ENCODE measurements around the gene RAI1.

Gene RAI1

DNA sequence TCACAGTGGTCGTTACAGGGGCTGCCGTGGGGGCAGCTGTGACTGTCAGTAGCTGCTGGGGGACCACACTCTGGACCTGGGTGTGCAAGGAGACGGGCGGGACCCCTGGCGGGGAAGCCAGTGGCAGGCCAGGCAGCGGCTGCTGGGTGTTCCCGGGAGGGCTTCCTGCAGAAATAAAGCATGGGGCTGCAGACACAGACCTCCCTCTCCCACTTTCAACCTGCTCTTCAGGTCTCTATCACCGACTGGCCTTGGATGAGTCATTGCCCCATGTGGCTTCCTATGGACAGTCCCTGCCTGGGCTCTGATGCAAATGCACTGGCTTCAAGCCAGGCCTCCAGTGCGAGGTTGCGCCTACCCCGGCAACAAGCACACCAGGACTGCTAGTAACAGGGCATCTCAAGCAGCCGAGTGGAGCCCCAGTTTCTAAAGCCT, 138.3 kb downstream of the RAI1 start:
- in situ Hi-C loops (cut with MboI; ENCODE audit: low sequenced_read_pairs) = loop anchor here (25.0 kb wide), 1 partner anchor 132 kb away; the partner anchor contains the start of gene RAI1

DNA sequence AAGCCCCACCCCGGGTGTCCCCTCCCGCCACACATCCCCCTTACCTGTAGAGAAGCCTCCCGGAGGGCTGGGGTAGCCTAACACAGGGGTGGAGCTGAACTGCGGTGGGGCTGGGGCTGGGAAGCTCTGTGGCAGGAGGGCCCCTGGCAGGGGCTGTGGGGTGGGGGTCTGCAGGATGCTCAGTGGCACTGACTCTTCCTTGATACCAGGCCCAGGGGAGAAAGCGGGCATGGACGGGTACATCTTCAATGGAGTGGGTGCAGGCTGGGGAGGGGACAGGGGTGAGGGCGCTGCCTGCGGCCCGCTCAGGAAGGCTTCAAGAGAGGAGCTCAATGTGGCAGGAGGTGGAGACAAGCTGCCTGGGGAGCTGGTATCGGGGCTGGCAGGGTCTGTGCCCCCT, 138.8 kb downstream of the RAI1 start:
- in situ Hi-C loops (cut with MboI; ENCODE audit: low sequenced_read_pairs) = loop anchor here (25.0 kb wide), 1 partner anchor 133 kb away; the partner anchor contains the start of gene RAI1

DNA sequence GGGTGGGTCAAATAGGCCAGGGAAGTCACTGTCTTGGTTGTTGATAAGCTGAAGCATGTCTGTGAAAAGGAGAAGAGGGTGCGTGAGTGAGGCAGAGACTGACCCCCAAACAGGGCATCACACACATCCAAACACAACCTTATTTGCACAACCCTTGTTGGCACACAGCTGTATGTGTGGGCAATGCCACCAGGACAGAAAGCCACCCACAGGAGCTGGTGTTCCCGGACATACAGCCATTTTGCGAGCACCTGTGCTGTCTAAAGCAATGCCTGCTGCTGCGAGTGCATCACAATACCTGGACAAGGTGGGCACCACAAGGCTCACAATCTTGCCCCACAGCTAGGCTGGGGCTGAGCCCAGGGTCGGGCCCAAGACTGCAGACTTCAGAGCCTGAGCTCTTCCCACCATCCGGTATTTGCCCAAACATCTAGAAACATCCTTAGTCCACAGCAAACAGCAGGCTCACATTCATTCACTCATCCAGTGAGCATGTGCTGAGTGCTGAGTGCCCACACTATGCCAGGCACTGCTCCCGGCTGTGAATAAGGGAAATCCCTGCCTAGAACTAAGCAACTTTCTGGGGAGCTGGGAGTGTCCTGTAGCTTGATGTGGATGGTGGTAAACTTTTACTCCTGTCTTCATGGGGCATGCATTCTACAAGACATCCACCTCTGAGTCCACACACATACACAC, 139.4 kb downstream of the RAI1 start:
- in situ Hi-C loops (cut with MboI; ENCODE audit: low sequenced_read_pairs) = loop anchor here (25.0 kb wide), 1 partner anchor 133 kb away; the partner anchor contains the start of gene RAI1

DNA sequence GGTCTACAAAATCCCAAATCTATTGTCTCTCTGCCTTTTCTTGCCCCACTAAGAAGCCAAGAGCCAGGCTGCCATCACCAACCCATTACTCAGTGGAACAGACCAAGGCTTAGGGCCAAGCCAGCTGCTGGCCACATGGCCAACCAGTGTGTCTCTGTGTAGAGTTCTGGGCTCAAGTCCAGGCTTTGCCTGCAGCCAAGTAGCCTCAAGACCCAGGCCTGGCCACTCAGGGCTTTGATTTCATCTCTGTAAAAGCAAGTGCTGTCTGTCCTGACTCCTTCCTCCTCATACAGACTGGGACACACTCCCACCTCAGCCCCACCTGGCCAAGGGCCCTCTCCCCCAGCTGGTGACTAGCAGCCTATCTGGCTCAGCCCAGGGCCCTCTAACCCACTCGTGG, 140.9 kb downstream of the RAI1 start:
- in situ Hi-C loops (cut with MboI; ENCODE audit: low sequenced_read_pairs) = loop anchor here (25.0 kb wide), 1 partner anchor 135 kb away; the partner anchor contains the start of gene RAI1

DNA sequence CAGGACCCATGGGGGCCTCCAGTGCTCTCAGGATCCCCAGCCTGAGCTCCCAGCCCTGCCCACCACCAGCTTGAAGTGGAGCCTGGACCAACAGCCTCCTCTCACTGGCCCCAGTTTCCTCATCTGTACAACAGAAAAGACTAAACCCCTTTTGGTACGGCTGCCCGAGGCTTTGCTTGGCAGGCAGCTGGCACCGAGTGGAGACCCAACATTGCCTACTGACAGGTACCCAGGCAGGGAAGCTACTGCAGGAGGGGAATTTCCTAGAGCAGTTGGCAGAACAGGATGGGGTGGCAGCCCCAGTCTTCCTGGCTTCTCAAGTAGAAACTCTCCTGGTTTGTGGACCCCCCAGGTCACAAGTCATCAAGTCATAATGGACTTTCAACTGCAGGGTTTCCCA, 141.4 kb downstream of the RAI1 start:
- in situ Hi-C loops (cut with MboI; ENCODE audit: low sequenced_read_pairs) = loop anchor here (25.0 kb wide), 1 partner anchor 135 kb away; the partner anchor contains the start of gene RAI1

DNA sequence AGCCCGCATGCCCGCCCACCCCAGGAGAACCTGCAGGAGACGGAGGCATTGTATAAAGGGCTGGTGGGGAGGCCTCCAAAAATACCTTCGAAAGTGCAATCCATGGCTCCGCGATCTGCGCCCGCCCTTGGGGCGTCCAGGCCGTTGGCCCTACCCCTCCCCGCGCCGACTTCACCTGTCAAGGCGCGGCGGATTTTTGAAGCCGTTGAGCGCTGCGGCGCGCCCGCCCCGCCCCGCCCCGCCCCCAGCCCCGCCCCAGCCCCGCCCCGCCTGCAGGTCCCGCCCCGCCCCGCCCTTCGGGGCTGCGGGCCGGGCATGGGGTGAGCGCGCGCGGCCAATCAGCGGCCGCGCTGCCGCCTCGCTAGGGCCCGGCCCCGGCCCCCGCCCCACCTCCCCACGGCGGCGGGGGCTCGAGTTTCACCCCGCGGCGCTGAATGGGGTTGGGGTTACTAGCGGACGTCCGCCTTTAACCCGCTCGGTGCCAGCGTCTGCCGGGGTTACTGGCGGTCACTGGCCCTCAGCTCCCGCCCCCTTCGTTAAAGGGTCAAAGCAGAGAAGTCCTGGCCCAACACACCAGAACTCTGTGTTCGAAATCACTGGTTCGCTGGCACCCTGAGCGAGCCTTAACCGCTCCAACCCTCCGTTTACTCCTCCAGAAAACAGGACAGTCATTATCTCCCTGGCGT, 142.3 kb downstream of the RAI1 start:
- in situ Hi-C loops (cut with MboI; ENCODE audit: low sequenced_read_pairs) = loop anchor here (25.0 kb wide), 1 partner anchor 136 kb away; the partner anchor contains the start of gene RAI1

DNA sequence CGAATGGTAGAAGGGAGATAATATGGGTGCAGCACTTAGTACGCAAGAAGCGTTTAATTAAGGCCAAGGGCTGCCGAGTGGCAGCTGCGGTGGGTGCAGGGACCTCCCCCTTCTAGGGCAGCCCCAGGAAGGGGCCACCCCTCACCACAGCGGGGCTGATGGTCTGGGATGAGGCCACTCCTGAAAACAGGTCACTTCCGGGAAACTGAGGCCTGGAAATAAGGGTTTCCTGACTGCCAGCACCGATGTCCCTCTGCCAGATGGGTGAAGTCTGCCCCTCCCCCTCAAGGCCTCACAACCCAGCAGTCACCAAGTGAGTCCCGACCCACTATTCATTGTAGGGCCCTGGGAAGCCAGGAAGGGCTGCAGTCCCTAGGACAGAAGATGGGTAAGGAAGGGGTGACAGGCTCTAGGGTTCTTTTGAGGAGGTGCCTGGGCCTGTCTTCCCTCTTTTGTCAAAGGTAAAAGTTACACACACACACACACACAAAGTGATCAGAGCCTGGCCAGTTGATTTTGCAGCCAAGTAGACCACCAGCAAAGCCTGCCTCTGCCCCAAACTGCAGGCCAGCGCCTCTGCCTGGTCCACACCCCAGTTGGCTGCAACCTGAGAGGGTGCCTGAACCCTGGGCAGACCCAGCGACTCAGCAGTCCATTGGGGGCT, 143.0 kb downstream of the RAI1 start:
- in situ Hi-C loops (cut with MboI; ENCODE audit: low sequenced_read_pairs) = loop anchor here (25.0 kb wide), 1 partner anchor 137 kb away; the partner anchor contains the start of gene RAI1

DNA sequence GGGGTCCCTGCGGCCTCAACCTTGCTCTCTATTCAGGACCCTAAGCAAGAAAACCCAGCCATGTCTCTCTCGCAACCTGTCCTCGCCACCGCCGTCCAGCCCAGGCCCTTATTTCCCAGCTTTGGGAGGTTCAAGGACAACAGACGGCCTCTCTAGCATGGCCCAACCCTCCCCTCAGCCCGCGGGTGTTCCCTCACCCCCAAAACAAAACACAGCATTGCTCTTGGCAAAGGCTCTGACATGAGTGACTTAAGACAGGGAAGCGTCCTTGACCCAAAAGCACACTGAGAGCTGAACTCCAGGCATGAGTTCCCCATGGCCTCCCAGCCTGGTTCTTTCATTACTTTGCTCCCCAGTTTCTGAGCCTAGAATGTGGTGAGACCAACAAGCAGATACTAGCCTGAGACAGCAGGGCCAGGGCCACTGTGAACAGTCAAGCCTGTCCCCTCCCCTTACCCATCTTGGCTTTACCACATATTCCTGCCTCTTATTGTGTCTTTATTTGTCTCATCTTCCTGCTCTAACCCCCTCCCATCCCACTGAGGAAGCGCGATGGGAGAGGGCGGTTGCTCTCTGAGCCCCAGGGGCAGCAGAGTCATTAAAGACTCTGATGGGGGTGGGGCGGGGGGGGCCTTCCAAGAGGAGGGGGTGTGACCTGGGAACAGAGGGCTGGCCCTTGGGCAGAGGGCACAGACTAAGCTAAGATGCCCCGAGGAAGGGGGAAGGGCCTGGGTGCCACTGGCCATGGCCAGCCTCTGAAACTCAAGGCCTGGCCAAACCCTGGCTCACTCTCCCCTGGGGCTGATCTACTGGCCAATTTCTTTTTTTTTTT, 143.7 kb downstream of the RAI1 start:
- in situ Hi-C loops (cut with MboI; ENCODE audit: low sequenced_read_pairs) = loop anchor here (25.0 kb wide), 1 partner anchor 138 kb away; the partner anchor contains the start of gene RAI1

DNA sequence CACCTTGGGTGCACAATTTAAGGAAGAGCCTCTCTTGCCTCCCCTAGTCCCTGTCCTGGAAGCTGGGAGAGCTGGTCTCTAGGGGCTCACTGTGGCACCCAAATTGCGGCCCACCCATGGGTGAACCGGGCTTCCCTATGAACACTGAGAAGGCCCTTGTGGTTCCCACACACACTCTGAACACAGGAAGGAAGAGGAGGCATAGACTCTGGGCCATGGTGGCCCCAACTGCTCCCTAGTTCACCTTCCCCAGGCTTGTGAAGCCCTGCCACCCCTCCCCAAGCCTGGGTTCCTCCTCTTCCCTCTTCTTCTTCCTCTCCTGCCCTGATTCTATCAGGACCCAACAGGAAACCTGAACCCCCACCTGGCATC, 145.1 kb downstream of the RAI1 start:
- in situ Hi-C loops (cut with MboI; ENCODE audit: low sequenced_read_pairs) = no loop called here

DNA sequence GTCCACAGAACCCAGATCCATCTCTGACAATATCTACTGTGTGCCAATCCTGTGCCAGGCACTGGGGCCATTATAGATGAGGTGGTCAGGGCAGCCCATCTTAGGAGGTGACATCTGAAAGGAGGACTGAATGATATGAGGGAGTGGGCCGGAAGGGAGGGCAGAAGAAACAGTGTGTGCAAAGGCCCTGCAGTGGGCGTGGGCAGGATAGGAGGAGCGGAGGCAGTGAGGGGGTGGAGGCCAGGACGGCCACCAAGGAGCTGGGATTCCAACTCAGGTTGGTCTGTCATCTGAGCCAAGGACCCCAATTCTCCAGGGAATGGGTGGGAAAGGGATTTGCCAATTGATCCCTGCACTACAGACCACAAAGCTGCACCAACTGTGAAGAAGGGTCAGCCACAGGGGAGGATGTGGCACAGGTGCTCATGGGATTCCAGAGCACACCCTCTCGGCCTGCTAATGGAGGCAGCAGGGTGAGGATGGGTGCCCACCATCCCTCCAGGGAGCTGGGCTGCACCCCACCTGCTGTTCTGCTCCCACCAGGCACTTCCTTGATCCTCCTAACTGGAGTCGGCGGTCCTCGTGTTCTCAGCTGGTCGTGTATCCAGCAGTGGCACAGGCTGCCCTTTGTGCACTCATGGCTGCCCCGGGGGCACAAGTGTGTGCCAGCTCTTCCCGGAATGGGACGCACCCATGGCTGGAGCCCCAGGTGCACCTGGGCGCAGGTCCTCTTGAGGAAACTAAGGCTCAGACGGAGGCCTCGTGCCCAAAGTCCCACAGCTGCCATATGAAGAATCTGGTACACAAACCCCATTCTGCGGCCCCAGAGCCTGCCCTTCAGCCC, 145.9 kb downstream of the RAI1 start:
- in situ Hi-C loops (cut with MboI; ENCODE audit: low sequenced_read_pairs) = no loop called here

DNA sequence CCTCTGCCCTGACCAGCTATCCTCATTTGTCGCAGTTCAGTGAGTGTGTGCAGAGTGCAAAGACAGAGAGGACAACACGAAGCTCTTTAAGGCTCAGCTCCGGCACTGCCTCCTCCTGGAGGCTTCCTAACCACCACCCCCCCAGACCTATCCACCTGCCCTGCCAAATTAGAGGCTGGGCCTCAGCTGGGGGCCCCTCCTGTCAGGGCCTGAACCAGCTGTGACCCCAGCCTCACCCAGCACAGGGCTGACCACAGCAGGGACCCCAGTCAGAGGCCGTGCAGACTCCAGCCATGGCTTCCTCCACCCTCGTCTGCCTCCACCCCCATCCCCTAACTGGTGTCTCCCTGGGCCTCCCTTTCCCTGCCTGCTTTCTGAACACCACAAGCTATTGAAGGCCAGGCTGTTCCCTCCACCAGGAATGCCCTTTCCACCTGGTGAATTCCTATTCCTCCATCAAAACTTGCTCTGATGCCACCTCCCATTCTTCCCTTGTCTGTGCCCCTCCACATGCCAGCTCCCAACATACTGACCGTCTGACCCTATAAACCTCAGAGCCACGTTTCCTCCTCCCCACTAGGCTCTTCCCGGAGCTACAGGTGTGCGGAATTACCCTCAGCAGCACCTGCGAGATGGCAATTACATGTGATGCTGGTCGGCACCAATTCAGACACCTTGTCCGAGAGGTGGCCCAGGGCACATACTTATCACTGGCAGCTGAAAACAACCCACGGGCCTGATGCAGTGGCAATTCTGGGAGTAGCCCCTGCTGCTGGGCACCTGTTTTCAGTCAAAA, 146.8 kb downstream of the RAI1 start:
- in situ Hi-C loops (cut with MboI; ENCODE audit: low sequenced_read_pairs) = no loop called here

DNA sequence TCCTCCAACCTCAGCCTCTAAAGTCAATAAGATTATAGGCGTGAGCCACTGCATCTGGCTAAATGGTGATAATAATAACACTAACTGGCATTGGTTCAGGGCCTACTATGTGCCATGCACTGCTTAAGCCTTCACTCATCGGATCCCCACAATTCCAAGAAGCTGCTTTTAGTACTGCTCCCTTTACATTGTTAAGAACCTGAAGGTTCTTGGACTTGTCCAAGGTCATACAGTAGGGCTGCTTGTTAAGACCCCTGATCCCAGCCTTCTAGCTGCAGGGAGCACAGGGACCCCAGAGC, 149.0 kb downstream of the RAI1 start:
- in situ Hi-C loops (cut with MboI; ENCODE audit: low sequenced_read_pairs) = no loop called here

DNA sequence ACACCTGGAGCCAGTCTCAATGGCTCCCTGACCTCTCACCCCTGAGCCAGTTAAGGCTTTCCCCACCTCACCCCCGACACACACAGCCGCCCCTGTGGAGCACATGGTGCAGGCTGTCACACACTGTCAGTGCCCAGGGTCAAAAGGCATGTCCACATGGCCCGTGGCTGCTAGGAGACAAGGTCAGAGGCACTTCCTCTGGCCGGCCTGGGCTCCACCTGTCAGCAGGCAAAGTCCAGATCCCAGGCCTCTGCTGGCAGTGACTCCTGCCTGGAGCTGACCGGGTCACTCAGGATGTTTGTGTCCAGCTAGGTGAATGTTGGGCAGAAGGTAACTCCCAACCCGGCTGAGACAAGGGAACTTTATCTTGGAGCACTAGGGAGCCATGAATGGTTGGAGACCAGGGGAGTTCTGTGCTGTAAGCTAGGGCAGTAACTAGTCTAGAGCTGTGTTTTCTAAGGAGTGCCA, 149.5 kb downstream of the RAI1 start:
- in situ Hi-C loops (cut with MboI; ENCODE audit: low sequenced_read_pairs) = no loop called here

DNA sequence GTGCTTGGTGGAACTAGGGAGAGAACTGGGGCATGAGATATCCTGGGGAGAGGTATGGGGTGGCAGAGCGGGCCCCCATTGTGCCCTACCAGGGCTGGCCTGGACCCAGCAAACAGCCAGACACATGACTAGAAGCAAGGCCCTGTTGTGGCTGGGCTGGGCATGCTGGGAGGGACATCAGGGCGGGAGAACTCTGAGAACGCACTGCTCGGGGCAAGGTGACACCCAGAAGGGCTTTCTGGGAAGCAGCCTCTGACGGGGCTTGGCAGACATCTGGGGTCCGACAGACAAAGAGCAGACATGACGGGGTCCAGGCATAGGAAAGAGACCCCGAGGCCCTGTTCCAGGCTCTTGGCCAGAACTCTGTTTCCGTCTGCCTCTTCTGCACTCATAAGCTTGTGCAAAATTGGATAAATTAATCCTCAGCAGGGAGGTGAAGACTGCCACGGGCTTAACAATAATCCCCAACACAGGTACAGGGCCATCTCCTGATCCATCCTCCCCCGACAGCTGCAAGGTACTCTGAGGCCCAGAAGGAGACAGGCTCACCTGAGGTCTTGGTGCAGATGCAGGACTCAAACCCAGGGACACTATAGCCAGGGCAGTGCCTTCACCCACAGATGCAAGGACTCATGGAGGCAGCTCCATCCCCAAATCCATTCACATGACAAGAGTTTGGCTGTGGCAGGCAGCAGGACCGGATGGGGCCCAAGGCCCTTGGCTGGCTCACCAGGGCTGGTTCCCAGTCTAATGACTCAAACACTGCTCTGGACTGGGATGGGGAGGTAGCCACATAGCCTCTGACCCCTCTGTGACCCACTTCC, 150.2 kb downstream of the RAI1 start:
- in situ Hi-C loops (cut with MboI; ENCODE audit: low sequenced_read_pairs) = no loop called here

DNA sequence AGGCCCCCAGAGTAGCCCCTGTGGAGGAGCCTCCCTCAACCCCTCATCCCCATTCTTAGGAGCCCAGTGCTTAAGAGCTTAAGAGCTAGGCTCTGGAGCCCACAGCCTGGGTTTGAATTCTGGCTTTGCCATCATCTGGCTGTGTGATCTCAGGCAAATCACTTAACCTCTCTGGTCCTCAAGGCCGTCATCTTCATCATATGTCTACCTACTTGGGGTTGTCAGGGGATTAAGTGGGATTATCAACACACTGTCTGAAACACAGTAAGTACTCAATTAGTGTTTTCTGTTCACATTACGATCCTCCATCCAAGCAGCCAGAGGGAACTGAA, 150.7 kb downstream of the RAI1 start:
- in situ Hi-C loops (cut with MboI; ENCODE audit: low sequenced_read_pairs) = no loop called here

DNA sequence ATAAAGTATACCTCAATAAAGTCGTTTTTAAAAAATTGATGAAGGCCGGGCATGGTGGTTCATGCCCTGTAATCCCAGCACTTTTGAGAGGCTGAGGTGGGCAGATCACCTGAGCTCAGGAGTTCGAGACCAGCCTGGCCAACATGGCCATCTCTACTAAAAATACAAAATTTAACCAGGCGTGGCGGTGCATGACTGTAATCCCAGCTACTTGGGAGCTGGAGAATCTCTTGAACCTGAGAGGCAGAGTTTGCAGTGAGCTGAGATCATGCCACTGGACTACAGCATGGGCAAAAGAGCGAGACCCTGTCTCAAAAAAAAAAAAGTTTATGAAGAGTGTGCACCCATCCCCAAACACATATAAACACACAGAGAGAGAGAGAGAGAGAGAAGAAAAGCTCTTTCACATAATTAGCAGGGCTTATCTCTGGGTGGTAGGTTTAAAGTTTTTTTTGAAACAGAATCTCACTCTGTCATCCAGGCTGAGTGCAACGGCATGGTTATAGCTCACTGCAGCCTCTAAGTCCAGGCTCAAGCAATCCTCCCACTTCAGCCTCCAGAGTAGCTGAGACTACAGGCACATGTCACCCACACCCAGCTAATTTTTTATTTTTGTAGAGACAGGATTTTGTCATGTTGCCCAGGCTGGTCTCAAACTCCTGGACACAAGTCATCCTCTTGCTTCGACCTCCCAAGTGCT, 152.6 kb downstream of the RAI1 start:
- in situ Hi-C loops (cut with MboI; ENCODE audit: low sequenced_read_pairs) = no loop called here

DNA sequence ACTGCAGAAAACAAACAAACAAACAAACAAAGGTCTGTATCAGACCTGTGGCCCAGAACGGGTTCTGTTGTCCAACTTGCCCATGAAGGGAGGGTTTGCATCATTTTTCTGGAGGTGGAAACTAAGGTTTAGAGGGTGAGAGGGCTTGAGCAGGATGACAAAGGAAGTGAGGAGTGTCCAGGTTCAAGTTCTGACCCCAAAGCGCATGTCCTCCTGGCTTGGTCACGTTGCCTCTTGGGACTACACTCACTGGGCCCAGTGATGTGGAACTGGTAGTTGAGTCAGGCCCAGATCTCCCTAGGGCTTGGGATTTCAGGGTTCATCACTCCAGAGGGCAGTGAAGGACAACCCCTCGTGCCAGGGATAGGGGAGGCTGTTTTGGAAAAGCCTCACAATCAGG, 153.7 kb downstream of the RAI1 start:
- in situ Hi-C loops (cut with MboI; ENCODE audit: low sequenced_read_pairs) = no loop called here
